Measurements from ENCODE around the gene ARID4B.

ARID4B gene

DNA sequence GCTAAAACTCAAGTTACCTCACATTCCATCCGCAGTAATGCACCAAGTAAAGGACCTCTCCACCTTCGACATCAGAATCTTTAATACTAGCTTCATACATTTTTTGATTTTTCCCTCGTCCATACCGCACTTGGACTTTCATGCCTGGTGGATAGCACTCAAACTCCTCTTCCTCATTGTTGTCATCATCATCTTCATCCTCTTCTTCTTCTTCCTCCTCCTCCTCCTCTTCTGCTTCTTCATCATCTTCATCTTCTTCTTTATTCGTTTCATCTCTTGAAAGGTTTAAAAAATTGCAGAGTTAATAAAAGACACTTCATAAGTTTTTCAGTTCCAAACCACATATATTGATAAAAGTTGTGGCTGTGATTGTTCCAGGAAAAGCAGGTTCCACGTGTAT is 114.2 kb downstream of the ARID4B start:
- no peaks in the 10 kb centered on the region for H3K79me2 ChIP-seq (ENCODE audit: low read length)
- H2AFZ ChIP-seq (ENCODE audit: low read depth, low read length), result no peak overlapping the region
- no peak overlapping the region for H3K4me3 ChIP-seq (ENCODE audit: low read length)
- no peaks in the 10 kb centered on the region for H4K20me1 ChIP-seq (ENCODE audit: insufficient read depth, low read length)
- no peaks in the 10 kb centered on the region for H3K9me3 ChIP-seq (ENCODE audit: insufficient read depth, low read length)
- no peak for TF ChIP-seq EZH2phosphoT487 (IDR thresholded peaks at IDR 0.05; ENCODE audit: low read depth)
- TF ChIP-seq, protein P1, sequence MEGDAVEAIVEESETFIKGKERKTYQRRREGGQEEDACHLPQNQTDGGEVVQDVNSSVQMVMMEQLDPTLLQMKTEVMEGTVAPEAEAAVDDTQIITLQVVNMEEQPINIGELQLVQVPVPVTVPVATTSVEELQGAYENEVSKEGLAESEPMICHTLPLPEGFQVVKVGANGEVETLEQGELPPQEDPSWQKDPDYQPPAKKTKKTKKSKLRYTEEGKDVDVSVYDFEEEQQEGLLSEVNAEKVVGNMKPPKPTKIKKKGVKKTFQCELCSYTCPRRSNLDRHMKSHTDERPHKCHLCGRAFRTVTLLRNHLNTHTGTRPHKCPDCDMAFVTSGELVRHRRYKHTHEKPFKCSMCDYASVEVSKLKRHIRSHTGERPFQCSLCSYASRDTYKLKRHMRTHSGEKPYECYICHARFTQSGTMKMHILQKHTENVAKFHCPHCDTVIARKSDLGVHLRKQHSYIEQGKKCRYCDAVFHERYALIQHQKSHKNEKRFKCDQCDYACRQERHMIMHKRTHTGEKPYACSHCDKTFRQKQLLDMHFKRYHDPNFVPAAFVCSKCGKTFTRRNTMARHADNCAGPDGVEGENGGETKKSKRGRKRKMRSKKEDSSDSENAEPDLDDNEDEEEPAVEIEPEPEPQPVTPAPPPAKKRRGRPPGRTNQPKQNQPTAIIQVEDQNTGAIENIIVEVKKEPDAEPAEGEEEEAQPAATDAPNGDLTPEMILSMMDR (IDR thresholded peaks at IDR 0.05; ENCODE audit: low read depth, low read length), result no peak
- peaks cover 9% of the 10 kb centered on the region for H3K4me1 ChIP-seq (ENCODE audit: low read length)
- H3K27ac ChIP-seq (ENCODE audit: low read length), result no peak overlapping the region
- no peaks in the 10 kb centered on the region for H3K27me3 ChIP-seq (ENCODE audit: low read depth, low read length)
- no peak overlapping the region for H3K9ac ChIP-seq (ENCODE audit: low read length)
- peaks cover 13% of the 10 kb centered on the region for H3K36me3 ChIP-seq (replicated peaks; ENCODE audit: low read depth, low read length)
- H3K4me2 ChIP-seq (ENCODE audit: low read length), result no peak overlapping the region

DNA sequence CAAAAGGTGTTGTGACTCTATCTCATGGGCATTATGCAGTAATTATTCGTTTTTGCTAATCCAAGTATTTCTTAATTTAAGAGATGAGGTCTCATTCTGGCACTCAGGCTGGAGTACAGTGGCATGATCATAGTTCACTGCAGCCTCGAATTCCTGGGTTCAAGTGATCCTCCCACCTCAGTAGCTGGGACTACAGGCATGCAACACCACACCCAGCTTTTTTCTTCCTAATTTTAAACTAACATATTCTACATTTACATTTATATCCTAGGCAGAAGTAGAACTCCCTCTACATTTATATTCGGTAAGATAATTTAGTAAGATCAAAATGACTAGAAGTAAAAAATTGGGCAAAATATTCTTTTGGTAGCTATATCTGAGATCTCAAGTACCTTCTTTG is 116.5 kb downstream of the ARID4B start:
- Histone ChIP-seq H3K79me2 (ENCODE audit: low read length) (no peaks in the 10 kb centered on the region), H2AFZ (ENCODE audit: low read depth, low read length) (no peak overlapping the region), H3K27ac (ENCODE audit: low read length) (no peak overlapping the region), H3K9me3 (ENCODE audit: insufficient read depth, low read length) (no peaks in the 10 kb centered on the region), H3K9ac (ENCODE audit: low read length) (no peak overlapping the region), H3K4me2 (ENCODE audit: low read length) (no peak overlapping the region), H3K4me3 (ENCODE audit: low read length) (no peak overlapping the region), H4K20me1 (ENCODE audit: insufficient read depth, low read length) (peaks cover 3% of the 10 kb centered on the region; the same call in 1 of the 2 replicates), H3K36me3 (replicated peaks; ENCODE audit: low read depth, low read length) (peaks cover 13% of the 10 kb centered on the region), H3K4me1 (ENCODE audit: low read length) (peaks cover 9% of the 10 kb centered on the region), H3K27me3 (ENCODE audit: low read depth, low read length) (no peaks in the 10 kb centered on the region)
- TF ChIP-seq, protein P1 (IDR thresholded peaks at IDR 0.05; ENCODE audit: low read depth, low read length), result no peak
- no peak for TF ChIP-seq EZH2phosphoT487 (IDR thresholded peaks at IDR 0.05; ENCODE audit: low read depth)

DNA sequence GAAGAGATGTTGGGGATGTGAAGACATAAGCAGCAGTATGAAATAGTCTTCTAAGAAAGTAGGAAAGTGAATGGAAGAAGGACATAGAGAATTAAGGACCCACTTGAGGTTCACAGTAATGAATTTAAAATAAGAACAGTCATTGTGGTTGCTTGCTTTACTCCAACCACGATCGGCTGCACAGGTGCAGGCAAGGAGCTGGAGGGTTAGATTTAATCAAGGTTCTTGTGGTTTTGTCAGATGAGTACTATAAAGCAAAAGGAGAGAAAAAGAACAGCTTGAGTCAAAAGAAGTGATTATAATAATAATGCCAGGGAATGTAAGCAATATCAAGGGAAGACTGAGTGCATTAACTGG is 120.8 kb downstream of the ARID4B start:
- H3K27me3 ChIP-seq (ENCODE audit: low read depth, low read length), result no peaks in the 10 kb centered on the region
- no peaks in the 10 kb centered on the region for H3K79me2 ChIP-seq (ENCODE audit: low read length)
- TF ChIP-seq, protein P1 (IDR thresholded peaks at IDR 0.05; ENCODE audit: low read depth, low read length), result no peak
- no peak for TF ChIP-seq EZH2phosphoT487 (IDR thresholded peaks at IDR 0.05; ENCODE audit: low read depth)
- peaks cover 11% of the 10 kb centered on the region for H3K36me3 ChIP-seq (replicated peaks; ENCODE audit: low read depth, low read length)
- H2AFZ ChIP-seq (ENCODE audit: low read depth, low read length), result no peak overlapping the region
- no peak overlapping the region for H3K4me2 ChIP-seq (ENCODE audit: low read length)
- H3K4me1 ChIP-seq (ENCODE audit: low read length), result no peaks in the 10 kb centered on the region
- H3K4me3 ChIP-seq (ENCODE audit: low read length), result no peak overlapping the region
- H4K20me1 ChIP-seq (ENCODE audit: insufficient read depth, low read length), result peaks cover 3% of the 10 kb centered on the region; the same call in 1 of the 2 replicates
- no peak overlapping the region for H3K9ac ChIP-seq (ENCODE audit: low read length)
- no peak overlapping the region for H3K27ac ChIP-seq (ENCODE audit: low read length)
- H3K9me3 ChIP-seq (ENCODE audit: insufficient read depth, low read length), result no peaks in the 10 kb centered on the region

DNA sequence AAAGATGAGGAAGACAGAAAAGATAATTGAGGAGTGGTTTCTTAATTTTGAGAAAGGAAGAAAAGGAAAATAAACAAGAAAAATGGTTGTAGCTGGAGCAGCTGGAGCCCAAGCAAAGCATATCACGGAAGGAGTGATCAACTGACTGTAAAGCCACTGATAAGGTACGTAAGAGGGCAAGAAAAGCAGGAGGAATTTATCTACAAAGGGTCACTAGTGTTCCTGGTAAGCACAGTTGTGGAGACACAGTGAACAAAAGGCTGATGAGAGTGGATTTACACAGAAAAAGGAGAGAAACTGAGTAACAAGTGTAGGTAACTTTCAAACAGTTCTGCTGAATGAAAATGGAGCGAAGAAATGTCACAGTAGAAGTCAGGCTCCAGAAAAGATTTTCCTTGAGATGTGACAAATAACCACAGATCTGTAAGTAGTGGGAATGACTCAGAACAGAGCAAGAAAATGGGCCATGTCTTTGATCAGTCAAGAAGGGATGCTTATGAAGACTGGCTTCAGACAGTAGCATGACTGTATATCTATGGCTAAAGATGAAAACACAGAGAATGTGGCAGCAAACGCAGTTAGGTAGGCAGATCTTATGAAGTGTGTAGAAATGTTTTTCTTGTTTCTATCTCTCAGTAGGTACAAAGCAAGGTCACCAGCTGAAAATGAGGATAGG is 121.3 kb downstream of the ARID4B start:
- no peaks in the 10 kb centered on the region for H3K27me3 ChIP-seq (ENCODE audit: low read depth, low read length)
- no peaks in the 10 kb centered on the region for H3K9me3 ChIP-seq (ENCODE audit: insufficient read depth, low read length)
- H3K9ac ChIP-seq (ENCODE audit: low read length), result no peak overlapping the region
- H3K36me3 ChIP-seq (replicated peaks; ENCODE audit: low read depth, low read length), result peaks cover 11% of the 10 kb centered on the region
- H3K4me3 ChIP-seq (ENCODE audit: low read length), result no peak overlapping the region
- TF ChIP-seq EZH2phosphoT487 (IDR thresholded peaks at IDR 0.05; ENCODE audit: low read depth), result no peak
- TF ChIP-seq, protein P1 (IDR thresholded peaks at IDR 0.05; ENCODE audit: low read depth, low read length), result no peak
- no peaks in the 10 kb centered on the region for H3K4me1 ChIP-seq (ENCODE audit: low read length)
- H4K20me1 ChIP-seq (ENCODE audit: insufficient read depth, low read length), result peaks cover 3% of the 10 kb centered on the region; the same call in 1 of the 2 replicates
- no peaks in the 10 kb centered on the region for H3K79me2 ChIP-seq (ENCODE audit: low read length)
- H2AFZ ChIP-seq (ENCODE audit: low read depth, low read length), result no peak overlapping the region
- H3K27ac ChIP-seq (ENCODE audit: low read length), result no peak overlapping the region
- no peak overlapping the region for H3K4me2 ChIP-seq (ENCODE audit: low read length)
